MM.1S (cell line): ENCODE measurements around the gene PACS2.

Experiments
- DNase-seq: peaks from one replicate; pipeline ENCODE4 v3.0.0-alpha.2; 2015
- H2AFZ ChIP-seq: fragments of 300-600 bp; sonication (generic); 2 replicates; pipeline ENCODE4 v1.6.0; 2016; ENCODE audit warnings: antibody characterized with exemption, low read length
- H3F3A ChIP-seq: fragments of 300-600 bp; sonication (generic); 2 replicates; pipeline ENCODE4 v1.6.1; 2016; ENCODE audit warnings: mild to moderate bottlenecking, antibody characterized with exemption, low read length, moderate library complexity, mixed read lengths; ENCODE audit not compliant: insufficient read depth
- H3K27ac ChIP-seq: fragments of 300-600 bp; sonication (generic); 2 replicates; pipeline ENCODE4 v1.5.1; 2016; ENCODE audit warnings: mild to moderate bottlenecking, low read length
- H3K27me3 ChIP-seq: fragments of 300-600 bp; sonication (generic); replicated peaks from 2 replicates; pipeline ENCODE4 v1.6.0; 2016; ENCODE audit warnings: low read length; ENCODE audit not compliant: insufficient read depth
- H3K36me3 ChIP-seq: fragments of 300-600 bp; sonication (generic); replicated peaks from 2 replicates; pipeline ENCODE4 v1.6.1; 2016; ENCODE audit warnings: mild to moderate bottlenecking, low read length, mixed read lengths; ENCODE audit not compliant: insufficient read depth
- H3K4me1 ChIP-seq: fragments of 300-600 bp; sonication (generic); 2 replicates; pipeline ENCODE4 v1.6.1; 2016; ENCODE audit warnings: low read length, mixed read lengths
- H3K4me2 ChIP-seq: fragments of 300-600 bp; sonication (generic); 2 replicates; pipeline ENCODE4 v1.6.0; 2016; ENCODE audit warnings: low read depth, low read length
- H3K4me3 ChIP-seq: fragments of 300-600 bp; sonication (generic); 2 replicates; pipeline ENCODE4 v1.5.1; 2016; ENCODE audit warnings: low read length, mixed read lengths
- H3K79me2 ChIP-seq: fragments of 300-600 bp; sonication (generic); 2 replicates; pipeline ENCODE4 v1.6.1; 2016; ENCODE audit warnings: mixed run types, low read length, mixed read lengths
- H3K9ac ChIP-seq: fragments of 300-600 bp; sonication (generic); 2 replicates; pipeline ENCODE4 v1.6.1; 2016; ENCODE audit warnings: low read length, mixed read lengths
- H3K9me2 ChIP-seq: fragments of 300-600 bp; sonication (generic); replicated peaks from 2 replicates; pipeline ENCODE4 v1.6.1; 2016; ENCODE audit warnings: mild to moderate bottlenecking, low read length, mixed read lengths; ENCODE audit not compliant: insufficient read depth
- H3K9me3 ChIP-seq: fragments of 300-600 bp; sonication (generic); replicated peaks from 2 replicates; pipeline ENCODE4 v1.6.1; 2016; ENCODE audit warnings: mild to moderate bottlenecking, low read length, mixed read lengths; ENCODE audit not compliant: insufficient read depth
- H4K20me1 ChIP-seq: fragments of 300-600 bp; sonication (generic); 2 replicates; pipeline ENCODE4 v1.6.1; 2016; ENCODE audit warnings: mild to moderate bottlenecking, low read length, moderate library complexity, mixed read lengths; ENCODE audit not compliant: insufficient read depth
- EZH2 ChIP-seq: fragments of 300-600 bp; sonication (generic); optimal IDR thresholded peaks from 2 replicates; pipeline ENCODE3; 2017; ENCODE audit warnings: low read depth, mild to moderate bottlenecking, antibody characterized with exemption, low read length, mixed read lengths
- EZH2phosphoT487 ChIP-seq: fragments of 300-600 bp; sonication (generic); IDR thresholded peaks from 2 replicates; pipeline ENCODE4 v1.6.1; 2018; ENCODE audit warnings: antibody characterized with exemption, low read length
- TF ChIP-seq, protein P1 (sequence below): fragments of 300-600 bp; sonication (generic); IDR thresholded peaks from 2 replicates; pipeline ENCODE4 v1.5.1; 2016; ENCODE audit warnings: antibody characterized with exemption, low read length, mixed read lengths

The PACS2 gene

DNA sequence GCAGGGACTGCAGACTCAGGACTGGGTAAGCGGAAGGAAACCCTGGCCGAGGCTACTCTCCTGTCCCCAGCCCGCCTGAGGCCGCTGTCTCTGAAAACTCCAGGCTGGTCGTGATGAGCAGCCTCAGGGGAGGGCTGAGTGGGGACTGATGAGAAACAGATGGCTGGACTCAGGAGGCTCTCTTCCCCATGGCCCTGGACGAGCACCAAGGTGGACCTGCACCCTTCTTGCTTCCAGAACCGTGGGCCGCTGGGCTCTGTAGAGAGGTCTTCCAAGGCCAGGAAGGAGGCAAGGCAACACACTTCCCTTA is 84.9 kb downstream of the PACS2 start:
- Histone ChIP-seq H3K4me3 (peak overlapping the region; percentile 67; the same call in 1 of the 2 replicates), H3K9ac (no peak overlapping the region), H3F3A (no peaks in the 10 kb centered on the region), H3K27ac (no peak overlapping the region), H2AFZ (no peak overlapping the region), H3K79me2 (peaks cover 6% of the 10 kb centered on the region; the same call in 1 of the 2 replicates), H3K27me3 (no peaks in the 10 kb centered on the region), H4K20me1 (no peaks in the 10 kb centered on the region), H3K4me2 (peak overlapping the region; percentile 70; the same call in 1 of the 2 replicates), H3K4me1 (no peaks in the 10 kb centered on the region), H3K9me2 (no peaks in the 10 kb centered on the region), H3K36me3 (no peaks in the 10 kb centered on the region), H3K9me3 (no peaks in the 10 kb centered on the region)
- TF ChIP-seq, protein P1, sequence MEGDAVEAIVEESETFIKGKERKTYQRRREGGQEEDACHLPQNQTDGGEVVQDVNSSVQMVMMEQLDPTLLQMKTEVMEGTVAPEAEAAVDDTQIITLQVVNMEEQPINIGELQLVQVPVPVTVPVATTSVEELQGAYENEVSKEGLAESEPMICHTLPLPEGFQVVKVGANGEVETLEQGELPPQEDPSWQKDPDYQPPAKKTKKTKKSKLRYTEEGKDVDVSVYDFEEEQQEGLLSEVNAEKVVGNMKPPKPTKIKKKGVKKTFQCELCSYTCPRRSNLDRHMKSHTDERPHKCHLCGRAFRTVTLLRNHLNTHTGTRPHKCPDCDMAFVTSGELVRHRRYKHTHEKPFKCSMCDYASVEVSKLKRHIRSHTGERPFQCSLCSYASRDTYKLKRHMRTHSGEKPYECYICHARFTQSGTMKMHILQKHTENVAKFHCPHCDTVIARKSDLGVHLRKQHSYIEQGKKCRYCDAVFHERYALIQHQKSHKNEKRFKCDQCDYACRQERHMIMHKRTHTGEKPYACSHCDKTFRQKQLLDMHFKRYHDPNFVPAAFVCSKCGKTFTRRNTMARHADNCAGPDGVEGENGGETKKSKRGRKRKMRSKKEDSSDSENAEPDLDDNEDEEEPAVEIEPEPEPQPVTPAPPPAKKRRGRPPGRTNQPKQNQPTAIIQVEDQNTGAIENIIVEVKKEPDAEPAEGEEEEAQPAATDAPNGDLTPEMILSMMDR, result no peak
- no peak for TF ChIP-seq EZH2phosphoT487
- TF ChIP-seq EZH2, result no peak
- DNase-seq, result no peak

DNA sequence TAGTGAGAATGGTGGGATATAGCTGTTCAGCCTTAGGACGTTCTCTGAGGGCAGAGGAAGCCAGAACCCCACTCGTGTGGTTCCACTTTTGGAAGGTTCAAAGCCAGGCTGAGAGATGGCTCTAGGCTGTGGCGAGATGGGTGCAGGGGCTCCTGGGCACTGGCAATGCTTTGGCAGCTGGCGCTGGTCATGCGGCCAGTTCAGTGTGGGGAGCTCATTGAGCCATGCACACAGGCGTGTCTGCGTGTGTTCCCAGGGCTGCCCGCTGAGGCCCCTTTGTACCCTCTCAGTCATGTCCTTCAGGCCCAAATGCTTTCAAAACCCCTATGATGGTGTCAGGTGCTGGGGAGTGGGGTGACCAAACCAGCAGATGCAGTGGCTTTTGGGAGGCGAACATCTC is 85.5 kb downstream of the PACS2 start:
- Histone ChIP-seq H3K4me1 (no peaks in the 10 kb centered on the region), H3K27ac (no peak overlapping the region), H3K9me3 (no peaks in the 10 kb centered on the region), H3K36me3 (no peaks in the 10 kb centered on the region), H3K79me2 (peaks cover 6% of the 10 kb centered on the region; the same call in 1 of the 2 replicates), H3K9ac (no peak overlapping the region), H3K9me2 (no peaks in the 10 kb centered on the region), H3K4me2 (no peak overlapping the region), H3K4me3 (no peak overlapping the region), H3K27me3 (no peaks in the 10 kb centered on the region), H4K20me1 (no peaks in the 10 kb centered on the region), H2AFZ (no peak overlapping the region), H3F3A (no peaks in the 10 kb centered on the region)
- no peak for DNase-seq
- TF ChIP-seq EZH2, result no peak
- TF ChIP-seq, protein P1, result no peak
- no peak for TF ChIP-seq EZH2phosphoT487

DNA sequence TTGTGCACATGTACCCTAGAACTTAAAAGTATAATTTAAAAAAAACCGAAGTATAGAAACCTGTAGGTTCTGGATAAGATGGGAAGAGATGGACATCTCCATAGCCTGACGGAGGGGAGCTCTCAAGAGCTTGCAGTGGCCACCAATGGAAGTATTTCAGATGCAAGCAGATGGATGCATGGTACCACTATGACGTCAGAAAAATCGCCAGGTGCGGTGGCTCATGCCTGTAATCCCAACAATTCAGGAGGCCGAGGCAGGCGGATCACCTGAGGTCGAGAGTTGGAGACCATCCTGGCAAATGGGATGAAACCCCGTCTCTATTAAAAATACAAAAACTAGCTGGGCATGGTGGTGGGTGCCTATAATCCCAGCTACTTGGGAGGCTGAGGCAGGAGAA is 87.2 kb downstream of the PACS2 start:
- Histone ChIP-seq H3K79me2 (peaks cover 6% of the 10 kb centered on the region; the same call in 1 of the 2 replicates), H2AFZ (no peak overlapping the region), H3K9me2 (no peaks in the 10 kb centered on the region), H3F3A (no peaks in the 10 kb centered on the region), H3K36me3 (no peaks in the 10 kb centered on the region), H3K9ac (no peak overlapping the region), H3K4me3 (no peak overlapping the region), H4K20me1 (no peaks in the 10 kb centered on the region), H3K4me2 (no peak overlapping the region), H3K4me1 (no peaks in the 10 kb centered on the region), H3K9me3 (no peaks in the 10 kb centered on the region), H3K27me3 (no peaks in the 10 kb centered on the region), H3K27ac (no peak overlapping the region)
- no peak for DNase-seq
- TF ChIP-seq EZH2, result no peak
- TF ChIP-seq EZH2phosphoT487, result no peak
- TF ChIP-seq, protein P1, result no peak
